MCF 10A (cell line): ENCODE data around the gene AGBL1. TPM values are rescaled to one million over a fixed set of nuclear protein-coding genes. Genes with fewer than 3 reads are reported as not detected.
A peak's percentile ranks its signal among the peaks of the same experiment; 100 is the strongest.

Experiments used
- BruUV-seq: library from RNA; stranded (reverse); fragments of 400-500 nt; replicated peaks from 2 replicates; lab custom pipeline; 2021; lab: Mats Ljungman, UMichigan
- CTCF ChIA-PET: fragments of 300-600 bp; sonication (Branson Sonifier 250); formaldehyde crosslinking; extraction: SDS; loops from one replicate; lab custom pipeline; 2021; ENCODE audit warnings: antibody characterized with exemption, inconsistent platforms; lab: Yijun Ruan, JAX
- POLR2A ChIA-PET: fragments of 300-600, 350-650 bp; sonication (Branson Sonifier 250); formaldehyde crosslinking; extraction: SDS; loops from one replicate; lab custom pipeline; 2020; ENCODE audit warnings: antibody characterized with exemption, inconsistent platforms; lab: Yijun Ruan, JAX
- DNase-seq: peaks from one replicate; pipeline ENCODE4 v3.0.0-alpha.2; 2018; ENCODE audit not compliant: unreplicated experiment
- H3K27ac Mint-ChIP-seq: one replicate; pipeline ENCODE4 v1.8.0; 2022; ENCODE audit warnings: mild to moderate bottlenecking, low read depth, mixed read lengths; ENCODE audit not compliant: unreplicated experiment
- H3K27me3 Mint-ChIP-seq: one replicate; pipeline ENCODE4 v1.8.0; 2022; ENCODE audit warnings: mixed read lengths; ENCODE audit not compliant: insufficient read depth, unreplicated experiment
- H3K36me3 Mint-ChIP-seq: one replicate; pipeline ENCODE4 v1.8.0; 2022; ENCODE audit warnings: mild to moderate bottlenecking, moderate library complexity, mixed read lengths; ENCODE audit not compliant: insufficient read depth, unreplicated experiment
- H3K4me1 Mint-ChIP-seq: one replicate; pipeline ENCODE4 v1.8.0; 2022; ENCODE audit warnings: mixed read lengths; ENCODE audit not compliant: insufficient read depth, unreplicated experiment
- H3K4me3 Mint-ChIP-seq: one replicate; pipeline ENCODE4 v1.8.0; 2022; ENCODE audit warnings: mild to moderate bottlenecking, moderate library complexity, mixed read lengths; ENCODE audit not compliant: unreplicated experiment
- H3K9me3 Mint-ChIP-seq: one replicate; pipeline ENCODE4 v1.8.0; 2022; ENCODE audit warnings: mixed read lengths; ENCODE audit not compliant: unreplicated experiment
- CTCF ChIP-seq: fragments of 200-600 bp; IDR thresholded peaks from one replicate; pipeline ENCODE4 v1.8.0; 2022; ENCODE audit warnings: antibody characterized with exemption, mild to moderate bottlenecking; ENCODE audit not compliant: unreplicated experiment
- intact Hi-C: fragments of 100-400 bp; cut with micrococcal nuclease; formaldehyde crosslinking; loops from 2 replicates; pipeline ENCODE4 v1.14.1; 2022
- total RNA-seq: library from RNA; stranded (reverse); gene quantifications from 2 replicates; pipeline ENCODE4 v1.2.3, GENCODE V29; 2022

The AGBL1 gene
- total RNA-seq, 1 experiment from 2014 or later: not detected

DNA sequence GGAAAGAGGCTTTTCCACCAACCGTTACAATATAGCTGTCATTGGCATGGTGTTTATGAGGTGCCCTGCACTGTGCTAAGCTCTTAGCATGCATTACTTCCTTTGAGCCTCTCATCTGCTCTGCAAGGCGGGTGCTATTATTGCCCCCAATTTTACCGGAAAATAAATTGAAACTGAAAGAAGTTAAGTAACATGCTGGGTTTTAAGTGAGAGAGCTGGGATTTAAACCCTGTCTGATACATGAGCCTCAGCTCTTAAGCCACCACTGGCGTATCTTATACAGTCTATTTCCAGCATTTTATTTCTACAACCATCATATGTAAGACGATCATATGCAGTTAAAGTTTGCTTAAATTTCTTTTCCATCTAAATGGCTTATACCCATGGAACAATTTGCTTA lies 81.6 kb downstream of the AGBL1 start:
- intact Hi-C loops: no loop called here

DNA sequence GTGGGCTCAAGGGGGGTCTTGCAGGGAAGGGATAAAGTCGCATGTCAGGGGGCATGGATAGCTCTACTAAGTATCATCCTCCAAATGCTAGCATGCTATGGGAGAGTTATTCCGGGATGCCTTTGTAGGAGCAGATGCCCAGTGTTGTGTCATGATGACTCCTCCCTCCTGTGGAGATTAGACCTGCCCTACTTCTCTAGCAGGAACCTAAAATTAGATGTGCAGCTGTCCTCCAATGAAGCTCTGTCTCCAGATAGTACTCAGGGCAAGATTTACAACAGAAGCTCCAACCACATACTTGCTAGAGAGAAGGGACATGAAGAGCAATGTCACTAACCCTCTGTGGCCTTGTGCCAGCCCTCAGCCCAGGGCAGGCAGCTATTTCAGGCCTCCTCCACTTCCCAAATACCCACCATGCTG lies 82.5 kb downstream of the AGBL1 start:
- POLR2A ChIA-PET: no interaction called here
- CTCF ChIA-PET: interaction anchor here (1.3 kb wide), 1 partner anchor 308 kb away, joined by 3 read pairs; no protein-coding TSS in a partner anchor
- Mint-ChIP-seq H3K27me3 (no peaks in the 10 kb centered on the region), H3K27ac (no peak overlapping the region), H3K4me1 (peaks cover 14% of the 10 kb centered on the region), H3K36me3 (no peaks in the 10 kb centered on the region), H3K4me3 (no peak overlapping the region), H3K9me3 (no peaks in the 10 kb centered on the region)
- no TSS peak for BruUV-seq
- DNase-seq: no peak
- no peak for TF ChIP-seq CTCF
- intact Hi-C loops: no loop called here

More for the DNA sequence above, 81.6 kb downstream of the AGBL1 start:
- Mint-ChIP-seq H3K9me3 (no peaks in the 10 kb centered on the region), H3K27me3 (no peaks in the 10 kb centered on the region), H3K36me3 (no peaks in the 10 kb centered on the region), H3K27ac (no peak overlapping the region), H3K4me1 (peaks cover 14% of the 10 kb centered on the region), H3K4me3 (no peak overlapping the region)
- DNase-seq: no peak
- ChIA-PET POLR2A (no interaction called here), CTCF (interaction anchor here (1.3 kb wide), 1 partner anchor 307 kb away, joined by 3 read pairs; no protein-coding TSS in a partner anchor)
- no peak for TF ChIP-seq CTCF
- no TSS peak for BruUV-seq

- Mint-ChIP-seq H3K27me3 (no peaks in the 10 kb centered on the region), H3K27ac (no peak overlapping the region), H3K36me3 (no peaks in the 10 kb centered on the region), H3K4me1 (peaks cover 14% of the 10 kb centered on the region), H3K9me3 (no peaks in the 10 kb centered on the region), H3K4me3 (no peak overlapping the region)
- TF ChIP-seq CTCF: no peak
- BruUV-seq: no TSS peak
- ChIA-PET POLR2A (no interaction called here), CTCF (no interaction called here)
- intact Hi-C loops: no loop called here
- DNase-seq: no peak
Observed at GRCh38 chr15:86162641-86163040, 83.0 kb downstream of the AGBL1 start.

- CTCF ChIA-PET: interaction anchor here (0.7 to 0.9 kb wide), 2 partner anchors 52 to 69 kb away, joined by 3 read pairs; no protein-coding TSS in a partner anchor
- Mint-ChIP-seq H3K27me3 (peaks cover 9% of the 10 kb centered on the region), H3K9me3 (no peaks in the 10 kb centered on the region), H3K4me3 (no peak overlapping the region), H3K36me3 (no peaks in the 10 kb centered on the region), H3K27ac (peak overlapping the region; percentile 80), H3K4me1 (peaks cover 14% of the 10 kb centered on the region)
- intact Hi-C loops: no loop called here
- TF ChIP-seq CTCF: no peak
- no TSS peak for BruUV-seq
- peak; percentile 20 for DNase-seq
- POLR2A ChIA-PET: interaction anchor here (0.7 kb wide), 1 partner anchor 32 kb away, joined by 3 read pairs; no protein-coding TSS in a partner anchor
Observed at GRCh38 chr15:86163816-86164215, 84.1 kb downstream of the AGBL1 start.
